A673 (cell line): ENCODE data around the gene CD3D. TPM values are rescaled to one million over a fixed set of nuclear protein-coding genes. Genes with fewer than 3 reads are reported as not detected.

Experiments
- BruUV-seq: library from RNA; stranded (reverse); fragments of 400-500 nt; replicated peaks from 2 replicates; lab custom pipeline; 2021; lab: Mats Ljungman, UMichigan
- CTCF ChIA-PET: fragments of 300-600 bp; sonication (Branson Sonifier 250); formaldehyde crosslinking; loops from one replicate; lab custom pipeline; 2022; ENCODE audit warnings: antibody characterized with exemption; lab: Charles Lee
- POLR2A ChIA-PET: fragments of 300-600 bp; sonication (Branson Sonifier 250); formaldehyde crosslinking; loops from one replicate; lab custom pipeline; 2022; ENCODE audit warnings: antibody characterized with exemption; ENCODE audit not compliant: low non-redundant PET; lab: Charles Lee
- DNase-seq: peaks from one replicate; pipeline ENCODE4 v3.0.0-alpha.2; 2015; ENCODE audit warnings: low spot score
- H3K27ac ChIP-seq: fragments of 200-600 bp; sonication (generic); 2 replicates; pipeline ENCODE4 v1.5.1; 2016; ENCODE audit warnings: mixed run types, low read depth, mild to moderate bottlenecking, mixed read lengths, antibody characterized with exemption, low read length; ENCODE audit not compliant: poor library complexity, severe bottlenecking
- H3K27me3 ChIP-seq: fragments of 200-600 bp; sonication (generic); replicated peaks from 2 replicates; pipeline ENCODE4 v1.6.1; 2017; ENCODE audit warnings: mixed run types, low read depth, mild to moderate bottlenecking, mixed read lengths, antibody characterized with exemption, low read length; ENCODE audit not compliant: insufficient read depth, poor library complexity
- H3K36me3 ChIP-seq: fragments of 200-600 bp; sonication (generic); 2 replicates; pipeline ENCODE4 v1.6.1; 2016; ENCODE audit warnings: mixed run types, mild to moderate bottlenecking, mixed read lengths, antibody characterized with exemption, low read length; ENCODE audit not compliant: insufficient read depth, poor library complexity, severe bottlenecking
- H3K4me1 ChIP-seq: fragments of 200-600 bp; sonication (generic); 2 replicates; pipeline ENCODE4 v1.6.1; 2017; ENCODE audit warnings: mixed run types, mild to moderate bottlenecking, mixed read lengths, antibody characterized with exemption, low read length; ENCODE audit not compliant: insufficient read depth, poor library complexity, severe bottlenecking
- H3K4me3 ChIP-seq: fragments of 200-600 bp; sonication (generic); 2 replicates; pipeline ENCODE4 v1.5.1; 2016; ENCODE audit warnings: low read depth, mixed run types, mild to moderate bottlenecking, mixed read lengths, low read length; ENCODE audit not compliant: poor library complexity, severe bottlenecking
- H3K9me3 ChIP-seq: fragments of 200-600 bp; sonication (generic); 2 replicates; pipeline ENCODE4 v1.6.1; 2016; ENCODE audit warnings: mixed run types, low read depth, mild to moderate bottlenecking, mixed read lengths, antibody characterized with exemption, low read length; ENCODE audit not compliant: poor library complexity, severe bottlenecking
- CTCF ChIP-seq: fragments of 300-800, 200-600 bp; sonication (generic); conservative IDR thresholded peaks from 2 replicates; pipeline ENCODE4 v1.5.1; 2017; ENCODE audit warnings: low read depth, mild to moderate bottlenecking, antibody characterized with exemption, low read length, moderate library complexity, mixed read lengths
- EZH2 ChIP-seq: fragments of 200-600 bp; sonication (generic); IDR thresholded peaks from 2 replicates; pipeline ENCODE4 v1.6.1; 2017; ENCODE audit warnings: borderline replicate concordance, low read depth, mild to moderate bottlenecking, mixed read lengths, antibody characterized with exemption, low read length; ENCODE audit not compliant: poor library complexity, severe bottlenecking
- intact Hi-C: fragments of 100-400 bp; cut with micrococcal nuclease; formaldehyde crosslinking; loops from one replicate; pipeline ENCODE4 v1.10.0; 2022; ENCODE audit not compliant: unreplicated experiment
- total RNA-seq: library from RNA; stranded (reverse); gene quantifications from 2 replicates; pipeline ENCODE4 v1.2.3, GENCODE V29; 2021

Gene CD3D
- total RNA-seq, 1 experiment from 2014 or later: not detected

- Histone ChIP-seq H3K27me3 (peaks cover 46% of the 10 kb centered on the region), H3K36me3 (no peaks in the 10 kb centered on the region), H3K9me3 (no peaks in the 10 kb centered on the region), H3K4me1 (no peaks in the 10 kb centered on the region), H3K4me3 (no peak overlapping the region), H3K27ac (no peak overlapping the region)
- POLR2A ChIA-PET: interaction anchor here (0.9 kb wide), 1 partner anchor 494 kb away, joined by 3 read pairs; no protein-coding TSS in a partner anchor
- CTCF ChIA-PET: interaction anchor here (1.1 kb wide), 1 partner anchor 114 kb away, joined by 4 read pairs; no protein-coding TSS in a partner anchor
- no TSS peak for BruUV-seq
- DNase-seq: no peak
- TF ChIP-seq CTCF: no peak
- TF ChIP-seq EZH2: no peak
- intact Hi-C loops: no loop called here
These were observed 30.2 kb downstream of the CD3D start for GRCh38 chr11:118312328-118312727.

DNA sequence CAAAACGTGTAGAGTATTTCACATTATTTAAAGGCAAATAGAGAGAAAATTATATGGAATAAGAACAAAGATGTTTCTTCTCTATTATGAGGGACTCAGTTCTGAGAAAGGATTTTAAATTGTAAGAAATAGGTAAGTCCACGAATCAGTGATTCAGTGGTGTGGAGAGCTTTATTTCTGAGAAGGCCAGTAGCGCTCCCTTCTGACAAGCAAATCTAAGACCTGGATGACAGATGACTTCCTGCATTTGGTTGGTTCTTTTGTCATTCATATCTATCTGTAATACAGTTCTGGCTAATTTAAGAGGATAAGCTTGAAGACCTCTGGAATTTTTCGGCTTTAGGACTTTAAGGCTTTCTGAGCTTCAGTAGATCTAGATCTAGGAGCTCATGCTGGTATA, 31.0 kb downstream of the CD3D start:
- Histone ChIP-seq H3K27me3 (peaks cover 45% of the 10 kb centered on the region), H3K4me3 (no peak overlapping the region), H3K4me1 (no peaks in the 10 kb centered on the region), H3K36me3 (no peaks in the 10 kb centered on the region), H3K27ac (no peak overlapping the region), H3K9me3 (no peaks in the 10 kb centered on the region)
- POLR2A ChIA-PET: no interaction called here
- no peak for TF ChIP-seq CTCF
- TF ChIP-seq EZH2: no peak
- DNase-seq: peak; percentile 12
- intact Hi-C loops: no loop called here
- CTCF ChIA-PET: interaction anchor here (1.1 kb wide), 1 partner anchor 113 kb away, joined by 4 read pairs; no protein-coding TSS in a partner anchor
- no TSS peak for BruUV-seq

DNA sequence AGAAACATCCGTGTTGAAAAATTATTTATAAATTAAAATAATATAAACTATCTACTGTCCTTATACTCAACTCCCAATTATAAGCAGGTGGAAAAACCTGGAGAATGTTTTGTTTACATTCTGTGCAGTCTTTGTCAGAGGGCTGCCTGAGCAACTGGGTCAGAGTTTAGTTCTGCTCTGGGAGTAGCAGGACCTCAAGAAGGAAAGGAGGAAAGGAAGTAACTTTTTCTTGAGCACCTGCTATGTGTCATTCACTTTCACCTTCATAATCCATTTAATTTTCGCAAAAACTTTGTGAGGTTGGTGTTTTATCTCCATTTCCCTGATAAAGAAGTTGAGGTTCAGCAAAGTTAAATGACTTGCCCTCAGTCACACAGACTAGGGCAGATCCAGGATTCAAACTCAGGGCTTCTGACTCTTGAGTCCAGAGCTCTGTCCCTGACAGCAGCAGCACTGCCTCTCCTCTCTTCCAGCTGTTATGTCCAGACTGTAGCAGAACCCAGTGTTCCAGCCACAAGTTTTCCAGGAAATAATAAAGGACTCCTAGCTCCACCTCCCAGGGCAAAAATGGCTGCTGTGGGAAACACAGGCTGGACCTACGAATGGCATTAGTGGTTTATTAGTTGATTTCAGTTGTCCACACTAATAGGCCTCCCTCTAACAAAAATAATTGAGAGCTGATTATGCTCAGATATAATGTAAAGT, 31.6 kb downstream of the CD3D start:
- no peak for DNase-seq
- H3K4me1 ChIP-seq: no peaks in the 10 kb centered on the region
- ChIA-PET POLR2A (no interaction called here), CTCF (interaction anchor here (1.1 kb wide), 1 partner anchor 113 kb away, joined by 4 read pairs; no protein-coding TSS in a partner anchor)
- H3K36me3 ChIP-seq: no peaks in the 10 kb centered on the region
- BruUV-seq: no TSS peak
- intact Hi-C loops: no loop called here
- H3K27ac ChIP-seq: no peak overlapping the region
- H3K9me3 ChIP-seq: no peaks in the 10 kb centered on the region
- TF ChIP-seq CTCF (no peak), EZH2 (no peak)
- H3K4me3 ChIP-seq: no peak overlapping the region
- peaks cover 39% of the 10 kb centered on the region for H3K27me3 ChIP-seq
